Naive B cell (primary cell): ENCODE measurements around the gene GALR2. TPM values are rescaled to one million over a fixed set of nuclear protein-coding genes. Genes with fewer than 3 reads are reported as not detected.

ENCODE experiments used
- ATAC-seq, 2 donors: fragments of 150-1000 bp; cut with Tn5 transposase; 2 replicates each; pipeline ENCODE4 v1.10.0; 2021; ENCODE audit warnings: low read depth in 2 of 2, mild to moderate bottlenecking in 2 of 2, moderate library complexity in 2 of 2
- DNase-seq: peaks from one replicate; pipeline ENCODE4 v3.0.0; 2022
- H3K27ac Mint-ChIP-seq, 6 donors: one replicate each; pipeline ENCODE4 v1.8.0; 2020 to 2022; ENCODE audit warnings: mild to moderate bottlenecking in 6 of 6, mixed read lengths in 6 of 6, moderate library complexity in 5 of 6, inconsistent platforms in 2 of 6
- H3K27me3 Mint-ChIP-seq, 3 donors: one replicate each; pipeline ENCODE4 v1.8.0; 2021 to 2022; ENCODE audit warnings: mixed read lengths in 3 of 3, mild to moderate bottlenecking in 1 of 3
- H3K36me3 Mint-ChIP-seq, 2 donors: one replicate each; pipeline ENCODE4 v1.8.0; 2020 to 2022; ENCODE audit warnings: mixed read lengths in 2 of 2, inconsistent platforms in 1 of 2, mild to moderate bottlenecking in 1 of 2
- H3K4me1 Mint-ChIP-seq, 3 donors: one replicate each; pipeline ENCODE4 v1.8.0; 2020 to 2022; ENCODE audit warnings: mixed read lengths in 3 of 3, inconsistent platforms in 1 of 3, mild to moderate bottlenecking in 1 of 3, moderate library complexity in 1 of 3
- H3K4me3 Mint-ChIP-seq, 8 donors: one replicate each; pipeline ENCODE4 v1.8.0; 2020 to 2022; ENCODE audit warnings: mild to moderate bottlenecking in 8 of 8, mixed read lengths in 8 of 8, moderate library complexity in 8 of 8, inconsistent platforms in 2 of 8
- H3K9me3 Mint-ChIP-seq, 7 donors: one replicate each; pipeline ENCODE4 v1.8.0; 2020 to 2022; ENCODE audit warnings: mixed read lengths in 7 of 7, mild to moderate bottlenecking in 5 of 7, inconsistent platforms in 2 of 7, moderate library complexity in 1 of 7
- polyA plus RNA-seq, 6 donors: library from polyadenylated mRNA; unstranded; fragments of 300-500 nt; fragmentation: Illumina TruSeq; gene quantifications; one replicate each; pipeline ENCODE4 v1.2.3, GENCODE V29; 2021; ENCODE audit warnings: low read depth in 6 of 6

Gene GALR2, protein sequence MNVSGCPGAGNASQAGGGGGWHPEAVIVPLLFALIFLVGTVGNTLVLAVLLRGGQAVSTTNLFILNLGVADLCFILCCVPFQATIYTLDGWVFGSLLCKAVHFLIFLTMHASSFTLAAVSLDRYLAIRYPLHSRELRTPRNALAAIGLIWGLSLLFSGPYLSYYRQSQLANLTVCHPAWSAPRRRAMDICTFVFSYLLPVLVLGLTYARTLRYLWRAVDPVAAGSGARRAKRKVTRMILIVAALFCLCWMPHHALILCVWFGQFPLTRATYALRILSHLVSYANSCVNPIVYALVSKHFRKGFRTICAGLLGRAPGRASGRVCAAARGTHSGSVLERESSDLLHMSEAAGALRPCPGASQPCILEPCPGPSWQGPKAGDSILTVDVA
- polyA plus RNA-seq = 1 to 10 TPM in 2 of 6 donors, under 1 TPM in 3, not detected in 1; 0.31 to 2.6 (median 0.72) TPM

DNA sequence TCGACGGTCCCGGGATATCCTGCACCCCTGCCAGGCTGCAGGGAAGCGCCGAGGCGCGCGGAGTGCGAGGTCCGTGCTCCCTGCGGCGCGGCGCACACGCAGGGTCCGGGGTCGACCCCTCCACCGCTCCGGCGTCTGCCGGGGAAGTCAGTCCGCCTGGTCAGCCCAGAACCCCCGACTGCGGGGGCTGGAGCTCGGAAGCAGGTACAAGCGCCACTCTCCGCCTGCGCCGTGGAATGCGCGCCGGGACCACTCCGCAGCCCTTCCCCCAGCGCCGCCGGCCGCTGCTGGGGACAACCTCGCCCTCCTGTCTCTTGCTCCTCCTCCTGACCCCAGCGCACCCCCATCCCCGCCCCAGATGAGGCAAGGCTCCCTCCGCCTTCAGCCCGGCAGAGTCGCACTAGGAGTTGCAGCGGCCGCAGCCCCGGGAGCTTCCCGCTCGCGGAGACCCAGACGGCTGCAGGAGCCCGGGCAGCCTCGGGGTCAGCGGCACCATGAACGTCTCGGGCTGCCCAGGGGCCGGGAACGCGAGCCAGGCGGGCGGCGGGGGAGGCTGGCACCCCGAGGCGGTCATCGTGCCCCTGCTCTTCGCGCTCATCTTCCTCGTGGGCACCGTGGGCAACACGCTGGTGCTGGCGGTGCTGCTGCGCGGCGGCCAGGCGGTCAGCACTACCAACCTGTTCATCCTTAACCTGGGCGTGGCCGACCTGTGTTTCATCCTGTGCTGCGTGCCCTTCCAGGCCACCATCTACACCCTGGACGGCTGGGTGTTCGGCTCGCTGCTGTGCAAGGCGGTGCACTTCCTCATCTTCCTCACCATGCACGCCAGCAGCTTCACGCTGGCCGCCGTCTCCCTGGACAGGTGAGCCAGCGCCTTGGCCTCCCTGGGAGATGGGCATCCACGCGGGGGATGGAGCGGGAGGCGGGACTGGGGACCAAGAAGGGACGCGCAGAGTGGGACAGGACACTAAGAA, at the start of gene GALR2:
TSS of gene GALR2 (plus strand) at position 392 of the 974 bp plus-strand sequence. CDS start at position 495, 103 bp downstream.
- Mint-ChIP-seq H3K36me3 (peaks cover 0 to 9% of the 10 kb centered on the region in 2 donors), H3K27me3 (peaks cover 44 to 48% (median 46%) of the 10 kb centered on the region in 3 donors), H3K4me1 (peaks cover 42 to 61% (median 52%) of the 10 kb centered on the region in 3 donors), H3K27ac (peak within 1 kb of the TSS; percentile 91 to 99 (median 92)), H3K9me3 (peaks cover 0 to 2% (median 0%) of the 10 kb centered on the region in 7 donors), H3K4me3 (peak within 1 kb of the TSS; percentile 76 to 93 (median 86))
- ATAC-seq = no peak
- peak; percentile 31 for DNase-seq

DNA sequence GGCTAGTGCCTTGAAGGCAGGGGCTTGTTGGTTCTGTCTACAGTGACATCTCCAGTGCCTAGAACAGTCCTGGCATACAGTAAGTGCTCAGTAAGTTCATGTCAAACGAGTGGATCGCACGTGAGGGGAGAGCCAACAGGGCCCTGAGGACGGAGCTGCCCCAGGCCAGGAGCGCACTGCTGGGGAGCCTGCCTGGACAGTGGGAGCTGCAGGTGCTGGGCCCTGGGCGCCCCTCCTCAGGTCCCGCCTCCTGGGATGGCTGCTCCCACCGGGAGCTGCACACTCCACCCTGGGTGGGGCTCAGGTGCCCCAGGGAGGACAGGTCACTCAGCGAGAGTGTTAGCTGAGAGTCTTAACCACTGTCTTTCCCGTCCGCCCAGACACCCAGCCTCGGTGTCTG, 49.3 kb upstream of the GALR2 start:
- DNase-seq (no peak), ATAC-seq (no peak)
- no peaks in the 10 kb centered on the region for H3K9me3 Mint-ChIP-seq
- no peak overlapping the region for H3K27ac Mint-ChIP-seq
- H3K4me3 Mint-ChIP-seq = no peak overlapping the region
- H3K36me3 Mint-ChIP-seq = no peaks in the 10 kb centered on the region
- no peaks in the 10 kb centered on the region for H3K27me3 Mint-ChIP-seq
- H3K4me1 Mint-ChIP-seq = peaks cover 11 to 12% (median 11%) of the 10 kb centered on the region in 3 donors

DNA sequence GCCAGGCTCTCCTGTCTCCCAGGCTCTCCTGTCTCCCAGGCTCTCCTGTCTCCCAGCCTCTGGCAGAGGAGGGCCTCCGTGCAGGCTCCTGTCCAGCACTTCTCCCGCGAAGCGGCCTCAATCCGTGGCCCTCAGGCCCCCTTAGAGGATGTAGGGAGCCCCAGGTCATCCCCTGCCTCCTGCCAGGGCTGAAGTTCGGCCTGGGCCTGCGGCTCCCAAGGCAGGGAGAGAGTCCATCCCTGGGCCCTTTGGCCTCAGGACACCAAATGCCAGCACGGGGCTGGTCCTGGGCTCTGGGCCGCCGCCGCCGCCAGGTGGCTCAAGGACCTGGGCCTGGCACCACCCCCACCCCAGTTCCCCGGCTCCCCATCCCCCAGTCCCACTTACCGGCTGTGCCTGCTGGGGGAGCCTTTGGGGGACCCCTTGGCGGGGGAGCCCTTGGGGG, 47.8 kb upstream of the GALR2 start:
- H3K27ac Mint-ChIP-seq = no peak overlapping the region
- peaks cover 11 to 12% (median 11%) of the 10 kb centered on the region in 3 donors for H3K4me1 Mint-ChIP-seq
- no peaks in the 10 kb centered on the region for H3K36me3 Mint-ChIP-seq
- no peak for DNase-seq
- no peaks in the 10 kb centered on the region for H3K9me3 Mint-ChIP-seq
- ATAC-seq = no peak
- H3K4me3 Mint-ChIP-seq = peak overlapping the region in 2 of 8 donors; percentile 23 to 59
- H3K27me3 Mint-ChIP-seq = no peaks in the 10 kb centered on the region

DNA sequence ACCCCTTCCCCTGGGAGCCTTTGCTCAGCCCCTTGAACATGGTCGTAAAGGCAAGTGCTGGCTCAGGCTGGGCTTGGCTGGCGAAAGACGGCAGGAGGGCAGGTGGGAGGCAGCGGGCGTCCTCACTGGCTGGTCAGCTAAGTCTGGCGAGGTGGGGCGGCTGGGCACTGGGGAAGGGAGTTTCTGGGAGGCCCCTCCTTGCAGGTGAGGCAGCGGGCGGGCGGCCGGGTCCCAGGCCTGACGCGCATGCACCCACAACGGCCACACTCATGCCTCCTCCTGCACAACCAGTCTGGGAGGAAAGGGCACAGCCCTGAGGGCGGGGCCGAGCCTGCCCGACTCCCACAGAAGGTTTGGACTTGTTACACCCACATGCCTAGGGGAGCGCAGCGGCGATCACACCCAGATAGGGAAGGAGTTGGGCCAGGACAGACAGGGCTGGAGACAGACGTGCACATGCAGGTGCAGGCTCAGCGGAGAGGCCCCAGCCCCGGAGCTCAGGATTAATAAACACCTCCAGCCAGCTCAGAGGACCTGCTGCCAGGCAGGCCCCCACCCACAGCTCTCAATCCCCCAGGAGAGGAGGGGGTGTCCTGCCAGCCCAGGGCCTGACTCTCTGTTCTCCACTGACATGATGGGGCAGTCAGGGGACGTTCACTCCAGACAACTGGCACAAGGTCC, 47.3 kb upstream of the GALR2 start, which contains the start of gene EVPL:
TSS of gene EVPL (minus strand) at position 148 of the 681 bp plus-strand sequence. CDS start at position 40, 108 bp downstream.
- Mint-ChIP-seq H3K4me3 (peak within 1 kb of the TSS in 4 of 8 donors; percentile 19 to 63 (median 41)), H3K36me3 (no peaks in the 10 kb centered on the region), H3K27me3 (no peaks in the 10 kb centered on the region), H3K4me1 (peaks cover 11 to 12% (median 11%) of the 10 kb centered on the region in 3 donors), H3K27ac (peak within 1 kb of the TSS in 2 of 6 donors; percentile 11 to 49), H3K9me3 (no peaks in the 10 kb centered on the region)
- DNase-seq (no peak), ATAC-seq (peak in 1 of 2 donors; percentile 7)

DNA sequence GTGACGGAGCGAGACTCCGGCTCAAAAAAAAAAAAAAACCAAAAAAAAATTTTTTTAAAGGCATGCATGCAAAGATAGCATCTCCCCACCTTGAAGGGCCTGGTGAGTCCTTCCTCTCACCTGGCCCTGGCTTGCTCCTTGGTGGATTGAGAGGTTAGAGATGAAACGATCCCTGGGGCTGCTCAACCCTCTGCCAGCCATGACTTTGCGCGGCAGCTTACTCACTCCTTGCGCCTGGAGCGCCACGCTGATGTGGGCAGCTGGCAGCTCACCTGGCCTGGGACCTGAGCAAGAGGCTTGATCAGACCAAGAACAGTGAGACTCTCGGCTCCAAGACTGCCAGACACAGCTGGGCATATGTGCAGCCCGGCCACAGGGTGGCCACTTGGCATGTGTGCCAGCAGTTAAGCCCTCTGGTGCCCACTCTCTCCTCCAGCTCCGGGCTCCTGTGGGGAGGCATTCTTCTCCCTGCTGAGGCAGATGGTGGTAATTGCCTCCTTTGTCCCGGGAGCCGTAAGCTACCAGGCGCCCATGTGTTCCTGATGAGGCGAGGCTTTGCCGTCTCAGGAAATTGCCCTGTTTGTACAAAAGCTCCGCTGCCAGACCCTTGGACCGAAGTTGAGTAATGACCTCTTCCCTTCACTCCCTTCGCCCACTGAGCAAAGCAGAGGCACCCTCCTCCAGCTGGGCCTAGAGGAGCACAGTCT, 42.4 kb upstream of the GALR2 start:
- DNase-seq (no peak), ATAC-seq (no peak)
- Mint-ChIP-seq H3K36me3 (no peaks in the 10 kb centered on the region), H3K4me1 (peaks cover 11 to 12% (median 11%) of the 10 kb centered on the region in 3 donors), H3K4me3 (no peak overlapping the region), H3K27me3 (no peaks in the 10 kb centered on the region), H3K9me3 (no peaks in the 10 kb centered on the region), H3K27ac (peak overlapping the region in 1 of 6 donors; percentile 38)

DNA sequence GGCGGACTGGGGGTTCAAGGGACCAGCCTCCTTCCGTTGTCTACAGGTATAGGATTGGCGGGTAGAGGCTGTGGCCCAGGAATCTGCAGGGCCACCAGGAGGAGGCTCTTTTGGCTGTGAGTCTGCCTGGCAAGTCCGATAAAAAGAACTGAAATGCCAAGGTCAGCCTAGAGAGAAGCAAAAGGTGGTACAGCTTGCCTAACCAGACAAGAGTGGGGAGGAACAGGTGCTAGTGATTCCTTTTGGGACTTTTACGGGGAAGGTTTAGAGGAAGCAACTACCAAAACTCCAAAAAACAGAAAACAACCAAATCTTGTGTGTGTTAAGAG, 41.8 kb upstream of the GALR2 start:
- Mint-ChIP-seq H3K27ac (no peak overlapping the region), H3K4me1 (peaks cover 11 to 12% (median 11%) of the 10 kb centered on the region in 3 donors), H3K4me3 (no peak overlapping the region), H3K9me3 (no peaks in the 10 kb centered on the region), H3K27me3 (no peaks in the 10 kb centered on the region), H3K36me3 (no peaks in the 10 kb centered on the region)
- ATAC-seq (no peak), DNase-seq (no peak)

DNA sequence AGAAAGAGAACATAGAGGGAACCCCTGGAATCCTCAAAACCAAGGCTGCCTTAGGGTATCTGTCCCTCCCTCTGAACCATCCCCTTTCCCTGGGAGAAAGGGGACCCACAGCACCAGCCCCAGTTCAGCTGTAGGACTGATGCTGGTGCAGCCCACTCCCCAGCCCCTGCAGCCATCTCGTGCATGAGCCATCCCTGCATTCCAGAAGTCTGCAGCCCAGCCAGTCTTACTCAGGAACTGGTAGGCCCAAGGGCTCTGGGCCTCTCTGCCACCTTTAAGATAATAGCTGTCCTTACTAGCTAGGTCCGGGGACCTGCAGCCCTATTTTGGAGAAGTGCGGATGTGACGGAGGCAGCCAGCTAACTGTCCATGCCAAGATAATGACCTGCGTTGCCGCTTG, 41.4 kb upstream of the GALR2 start:
- no peaks in the 10 kb centered on the region for H3K27me3 Mint-ChIP-seq
- H3K4me3 Mint-ChIP-seq = no peak overlapping the region
- no peak overlapping the region for H3K27ac Mint-ChIP-seq
- ATAC-seq (no peak), DNase-seq (no peak)
- no peaks in the 10 kb centered on the region for H3K9me3 Mint-ChIP-seq
- peaks cover 11 to 12% (median 11%) of the 10 kb centered on the region in 3 donors for H3K4me1 Mint-ChIP-seq
- H3K36me3 Mint-ChIP-seq = no peaks in the 10 kb centered on the region

DNA sequence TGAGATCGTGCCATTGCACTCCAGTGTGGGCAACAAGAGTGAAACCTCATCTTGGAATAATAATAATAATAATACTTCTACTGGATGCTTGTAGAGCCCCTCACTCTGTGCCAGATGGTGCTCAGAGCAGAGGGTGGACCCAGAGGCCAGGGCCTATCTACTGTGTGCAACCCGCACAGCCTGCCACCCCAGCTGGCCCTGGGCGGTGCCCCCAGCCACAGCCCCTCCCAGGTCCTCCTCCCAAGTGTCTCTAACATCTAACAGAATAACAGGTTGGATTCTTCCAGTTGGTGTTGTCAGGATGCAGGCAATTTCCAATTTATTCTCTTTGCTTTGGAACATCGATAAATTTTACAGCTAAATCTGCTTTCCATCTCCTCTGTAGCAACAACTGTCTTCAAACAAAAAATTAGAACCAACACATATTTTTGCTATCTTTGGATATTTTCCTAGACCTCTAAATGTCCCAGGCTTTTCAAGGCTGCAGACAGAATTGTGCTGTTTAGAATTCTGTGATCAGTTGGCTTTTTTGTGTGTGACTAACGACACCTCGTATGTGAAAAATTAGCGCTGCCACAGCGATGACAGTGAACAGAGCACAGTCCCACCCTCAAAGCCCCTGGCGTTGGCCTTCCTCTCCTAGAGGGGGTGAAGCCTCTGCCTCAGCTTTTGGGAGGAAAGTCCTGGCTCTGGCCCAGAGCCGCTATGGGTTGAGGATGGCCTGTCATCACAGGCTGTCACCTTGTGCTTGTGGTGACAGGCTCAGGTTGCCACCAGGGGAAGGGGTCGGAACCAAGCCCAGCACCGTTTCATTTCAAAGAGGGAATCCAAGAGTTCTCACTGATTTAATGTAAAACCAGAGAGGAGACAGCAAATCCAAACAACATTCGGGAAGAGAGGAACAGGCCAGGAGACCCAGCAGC, 39.9 kb upstream of the GALR2 start:
- Mint-ChIP-seq H3K27me3 (no peaks in the 10 kb centered on the region), H3K36me3 (peaks cover 13 to 15% of the 10 kb centered on the region in 2 donors), H3K4me1 (peaks cover 2 to 3% (median 3%) of the 10 kb centered on the region in 3 donors), H3K27ac (peak overlapping the region in 4 of 6 donors; percentile 21 to 79 (median 64)), H3K9me3 (no peaks in the 10 kb centered on the region), H3K4me3 (no peak overlapping the region)
- DNase-seq = no peak
- no peak for ATAC-seq

DNA sequence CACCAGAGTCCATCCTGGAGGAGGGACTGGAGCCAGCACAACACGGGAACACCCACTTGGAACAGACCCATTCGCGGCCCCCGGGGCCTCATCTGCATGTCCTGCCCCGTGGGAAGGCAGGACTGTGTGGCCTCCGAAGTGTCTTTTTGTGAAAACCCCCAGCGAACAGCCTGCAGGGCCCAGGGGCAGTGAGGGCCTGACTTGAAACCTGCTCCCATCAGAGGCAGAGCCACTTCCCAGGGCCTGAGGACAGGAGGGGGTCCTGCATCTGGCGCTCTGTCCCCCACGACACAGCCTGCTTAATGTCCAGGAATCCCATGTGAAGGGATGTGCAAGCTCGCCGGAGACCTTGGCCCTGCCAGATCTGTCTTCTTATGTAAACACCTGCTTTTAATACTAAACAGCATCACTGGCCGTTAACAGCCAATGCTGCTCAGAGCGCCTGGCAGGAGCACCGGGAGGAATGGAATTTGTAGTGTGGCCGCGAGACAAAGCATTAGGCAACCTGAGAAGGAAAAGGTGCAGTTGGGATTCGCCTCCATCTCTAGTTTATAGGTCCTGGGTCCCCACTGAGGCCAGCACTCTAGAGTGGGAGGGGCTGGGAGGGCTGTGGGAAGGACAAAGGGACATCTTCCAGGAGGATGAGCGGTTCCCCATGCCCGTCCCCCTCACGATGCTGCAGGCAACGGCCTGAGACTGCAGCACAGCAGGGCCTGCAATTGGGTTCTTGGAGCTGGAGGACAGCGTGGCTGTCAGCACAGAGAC, 37.9 kb upstream of the GALR2 start:
- Mint-ChIP-seq H3K27me3 (no peaks in the 10 kb centered on the region), H3K4me1 (no peaks in the 10 kb centered on the region), H3K9me3 (no peaks in the 10 kb centered on the region), H3K36me3 (peaks cover 20 to 25% of the 10 kb centered on the region in 2 donors), H3K4me3 (peak overlapping the region in 1 of 8 donors; percentile 38), H3K27ac (peak overlapping the region in 1 of 6 donors; percentile 38)
- no peak for DNase-seq
- no peak for ATAC-seq

DNA sequence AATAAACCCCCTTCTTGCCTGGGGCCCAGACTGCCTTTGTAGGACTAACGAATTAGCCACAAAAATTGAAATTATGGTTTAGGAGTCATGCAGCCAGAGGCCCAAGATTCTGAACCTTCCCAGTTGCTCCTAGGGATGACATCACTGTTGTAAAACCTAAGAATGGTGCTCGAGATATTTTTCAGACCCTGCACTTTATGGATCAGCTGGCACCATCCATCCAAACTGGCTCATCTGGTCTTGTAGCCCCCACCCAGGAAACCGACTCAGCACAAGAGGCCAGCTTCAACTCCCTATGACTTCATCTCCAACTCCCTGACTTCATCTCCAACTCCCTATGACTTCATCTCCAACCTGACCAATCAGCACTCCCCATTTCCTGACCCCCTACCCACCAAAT, 36.5 kb upstream of the GALR2 start:
- peak overlapping the region in 2 of 6 donors; percentile 5 to 73 for H3K27ac Mint-ChIP-seq
- no peaks in the 10 kb centered on the region for H3K9me3 Mint-ChIP-seq
- DNase-seq = no peak
- no peak for ATAC-seq
- H3K4me3 Mint-ChIP-seq = peak overlapping the region in 1 of 8 donors; percentile 64
- peaks cover 20 to 25% of the 10 kb centered on the region in 2 donors for H3K36me3 Mint-ChIP-seq
- H3K27me3 Mint-ChIP-seq = no peaks in the 10 kb centered on the region
- no peaks in the 10 kb centered on the region for H3K4me1 Mint-ChIP-seq

DNA sequence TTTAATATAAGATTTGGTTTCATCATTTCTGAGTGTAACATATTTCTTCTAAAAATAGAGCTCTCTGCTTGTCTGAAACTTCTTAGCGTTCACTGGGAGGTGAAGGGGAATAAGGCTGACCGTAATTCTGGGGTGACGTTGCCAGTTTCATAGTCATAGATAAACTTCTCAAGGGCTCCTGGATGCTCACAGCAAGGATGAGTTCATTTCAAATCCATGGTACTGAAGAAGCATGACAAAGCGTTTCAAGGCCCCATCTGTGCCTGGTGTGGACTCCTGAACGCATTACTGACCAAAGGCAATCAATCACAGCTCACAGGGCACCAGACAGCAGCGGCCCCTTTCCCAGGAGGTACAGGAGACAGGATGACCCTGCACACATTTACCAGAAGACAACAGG, 35.5 kb upstream of the GALR2 start:
- peaks cover 25 to 26% of the 10 kb centered on the region in 2 donors for H3K36me3 Mint-ChIP-seq
- ATAC-seq = no peak
- H3K27me3 Mint-ChIP-seq = no peaks in the 10 kb centered on the region
- no peaks in the 10 kb centered on the region for H3K4me1 Mint-ChIP-seq
- no peak overlapping the region for H3K4me3 Mint-ChIP-seq
- DNase-seq = no peak
- H3K9me3 Mint-ChIP-seq = no peaks in the 10 kb centered on the region
- peak overlapping the region in 1 of 6 donors; percentile 23 for H3K27ac Mint-ChIP-seq
